WTC11 (cell line): ENCODE data around the gene SMC5. TPM values are rescaled to one million over a fixed set of nuclear protein-coding genes. Genes with fewer than 3 reads are reported as not detected.

Source experiments
- ATAC-seq: fragments of 200-7000 bp; cut with Tn5 transposase; 2 replicates; pipeline ENCODE4 v1.10.0; 2021; ENCODE audit warnings: mild to moderate bottlenecking, moderate library complexity
- CTCF ChIA-PET: fragments of 300-600 bp; sonication (Branson Sonifier 250); formaldehyde crosslinking; loops from one replicate; lab custom pipeline; 2021; ENCODE audit warnings: antibody characterized with exemption; lab: Charles Lee
- POLR2A ChIA-PET: fragments of 350-600 bp; sonication (Branson Sonifier 250); formaldehyde crosslinking; loops from one replicate; lab custom pipeline; 2021; ENCODE audit warnings: antibody characterized with exemption; lab: Charles Lee
- DNase-seq: peaks from one replicate; pipeline ENCODE4 v3.0.0; 2021; ENCODE audit warnings: low spot score
- H3K27ac Mint-ChIP-seq: 2 replicates; pipeline ENCODE4 v1.8.0; 2021; ENCODE audit warnings: mixed read lengths
- H3K27me3 Mint-ChIP-seq: 2 replicates; pipeline ENCODE4 v1.8.0; 2021; ENCODE audit warnings: low read depth, mild to moderate bottlenecking, moderate library complexity, mixed read lengths
- H3K36me3 Mint-ChIP-seq: 2 replicates; pipeline ENCODE4 v1.8.0; 2021; ENCODE audit warnings: mixed read lengths
- H3K4me1 Mint-ChIP-seq: 2 replicates; pipeline ENCODE4 v1.8.0; 2022; ENCODE audit warnings: mixed read lengths
- H3K4me3 Mint-ChIP-seq: 2 replicates; pipeline ENCODE4 v1.8.0; 2021; ENCODE audit warnings: mild to moderate bottlenecking, moderate library complexity, mixed read lengths
- H3K9me3 Mint-ChIP-seq: 2 replicates; pipeline ENCODE4 v1.8.0; 2021; ENCODE audit warnings: mixed read lengths
- AFF4 ChIP-seq: sonication (generic); formaldehyde crosslinking; IDR thresholded peaks from 2 replicates; pipeline ENCODE4 v1.8.1; 2023; ENCODE audit warnings: mild to moderate bottlenecking, missing genetic modification reagents, borderline replicate concordance
- ATF3 ChIP-seq: sonication (generic); formaldehyde crosslinking; conservative IDR thresholded peaks from 2 replicates; pipeline ENCODE4 v1.8.1; 2022; ENCODE audit warnings: mild to moderate bottlenecking, missing genetic modification reagents
- E2F5 ChIP-seq: sonication (generic); formaldehyde crosslinking; IDR thresholded peaks from 2 replicates; pipeline ENCODE4 v1.8.1; 2022; ENCODE audit warnings: mild to moderate bottlenecking, moderate library complexity, missing genetic modification reagents
- GABPB1 ChIP-seq: sonication (generic); formaldehyde crosslinking; IDR thresholded peaks from 2 replicates; pipeline ENCODE4 v1.8.1; 2023; ENCODE audit warnings: mild to moderate bottlenecking, missing genetic modification reagents
- HMGA2 ChIP-seq: fragments of 250-450 bp; sonication (Bioruptor Pico); IDR thresholded peaks from 2 replicates; pipeline ENCODE4 v1.4.0; 2021; ENCODE audit warnings: mild to moderate bottlenecking, moderate library complexity
- MXD4 ChIP-seq: fragments of 250-450 bp; sonication (Bioruptor Pico); IDR thresholded peaks from 2 replicates; pipeline ENCODE4 v1.8.0; 2021; ENCODE audit warnings: mild to moderate bottlenecking, moderate library complexity, borderline replicate concordance
- NFATC4 ChIP-seq: fragments of 250-450 bp; sonication (Bioruptor Pico); IDR thresholded peaks from 2 replicates; pipeline ENCODE4 v1.9.0; 2021; ENCODE audit warnings: mild to moderate bottlenecking
- PRRX2 ChIP-seq: fragments of 250-450 bp; sonication (Bioruptor Pico); IDR thresholded peaks from 2 replicates; pipeline ENCODE4 v1.8.0; 2021; ENCODE audit warnings: mild to moderate bottlenecking
- TCF7 ChIP-seq: sonication (generic); formaldehyde crosslinking; IDR thresholded peaks from 2 replicates; pipeline ENCODE4 v1.8.0; 2022; ENCODE audit warnings: mild to moderate bottlenecking, low read depth, missing genetic modification reagents, moderate library complexity
- ZNF416 ChIP-seq: fragments of 250-450 bp; sonication (Bioruptor Pico); IDR thresholded peaks from 2 replicates; pipeline ENCODE4 v1.9.0; 2021; ENCODE audit warnings: mild to moderate bottlenecking, inconsistent platforms
- total RNA-seq: library from RNA; stranded (reverse); gene quantifications from 3 replicates; pipeline ENCODE4 v1.2.3, GENCODE V29; 2021
- TF ChIP-seq, protein P1 (sequence below): fragments of 250-450 bp; sonication (Bioruptor Pico); conservative IDR thresholded peaks from 2 replicates; pipeline ENCODE4 v1.9.0; 2021; ENCODE audit warnings: mild to moderate bottlenecking
- TF ChIP-seq, protein P2 (sequence below): fragments of 250-450 bp; sonication (Bioruptor Pico); IDR thresholded peaks from 2 replicates; pipeline ENCODE4 v1.8.0; 2021; ENCODE audit warnings: mild to moderate bottlenecking
- TF ChIP-seq, protein P3 (sequence below): sonication (generic); formaldehyde crosslinking; IDR thresholded peaks from 2 replicates; pipeline ENCODE4 v1.8.1; 2022; ENCODE audit warnings: missing genetic modification reagents, borderline replicate concordance
- TF ChIP-seq, protein P4 (sequence below): sonication (generic); formaldehyde crosslinking; IDR thresholded peaks from 2 replicates; pipeline ENCODE4 v1.8.1; 2023; ENCODE audit warnings: mild to moderate bottlenecking, missing genetic modification reagents
- TF ChIP-seq, protein P5 (sequence below): sonication (generic); formaldehyde crosslinking; IDR thresholded peaks from 2 replicates; pipeline ENCODE4 v1.8.1; 2022; ENCODE audit warnings: mild to moderate bottlenecking, missing genetic modification reagents, moderate library complexity, borderline replicate concordance
- TF ChIP-seq, protein P6 (sequence below): sonication (generic); formaldehyde crosslinking; IDR thresholded peaks from 2 replicates; pipeline ENCODE4 v1.8.0; 2022; ENCODE audit warnings: mild to moderate bottlenecking, missing genetic modification reagents

Gene SMC5
- total RNA-seq, 1 experiment from 2014 or later = 20.2 TPM

DNA sequence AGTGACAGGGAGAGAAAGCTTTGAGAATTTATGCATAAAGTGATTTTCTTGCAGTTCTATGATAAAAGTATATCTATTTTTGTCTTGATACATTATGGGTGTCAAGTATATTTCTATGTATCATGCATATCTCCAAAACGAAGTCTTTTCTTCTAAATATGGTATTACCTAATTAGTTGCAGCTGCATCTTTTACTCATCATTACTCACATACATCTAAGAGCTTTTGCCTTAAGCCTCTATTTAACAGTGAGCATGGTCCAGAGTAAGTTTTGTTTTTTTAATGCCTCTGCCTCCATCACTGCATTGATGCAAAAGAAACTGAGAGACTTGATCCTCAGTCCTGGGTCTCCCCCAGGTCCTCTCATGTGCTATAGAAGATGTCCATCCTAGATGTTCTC is 40.0 kb upstream of the SMC5 start (continued):
- TF ChIP-seq, protein P1, sequence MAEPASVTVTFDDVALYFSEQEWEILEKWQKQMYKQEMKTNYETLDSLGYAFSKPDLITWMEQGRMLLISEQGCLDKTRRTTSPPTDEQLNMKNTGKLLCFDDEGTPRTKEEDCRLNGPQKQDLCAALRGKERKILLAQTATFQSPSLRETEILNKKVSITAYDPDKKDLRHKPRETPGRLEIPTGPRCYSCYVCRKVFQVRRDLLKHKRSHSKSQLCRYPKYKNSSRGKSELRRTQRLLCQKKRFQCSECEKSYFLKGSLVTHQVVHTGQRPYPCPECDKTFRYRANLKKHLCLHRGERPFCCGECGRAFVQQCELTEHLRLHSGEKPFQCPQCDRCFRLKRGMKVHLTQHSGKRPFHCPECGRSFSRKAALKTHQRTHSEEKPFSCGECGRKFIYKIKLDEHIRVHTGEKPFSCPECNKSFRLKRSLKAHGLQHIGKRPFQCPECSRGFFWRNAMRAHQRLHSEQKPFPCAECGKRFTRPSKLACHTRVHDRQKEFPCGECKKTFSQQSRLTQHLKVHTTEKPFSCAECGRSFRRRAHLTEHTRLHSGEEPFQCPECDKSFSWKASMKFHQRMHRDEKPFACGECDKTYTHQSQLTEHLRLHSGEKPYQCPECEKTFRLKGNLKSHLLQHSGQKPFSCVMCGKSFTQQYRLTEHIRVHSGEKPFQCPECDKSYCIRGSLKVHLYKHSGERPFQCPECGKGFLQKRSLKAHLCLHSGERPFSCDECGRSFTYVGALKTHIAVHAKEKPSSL (CRISPR knock-in tag) = no peak
- no peak for TF ChIP-seq ATF3 (CRISPR knock-in tag)
- TF ChIP-seq TCF7 = no peak
- no peak for TF ChIP-seq GABPB1
- TF ChIP-seq, protein P2, sequence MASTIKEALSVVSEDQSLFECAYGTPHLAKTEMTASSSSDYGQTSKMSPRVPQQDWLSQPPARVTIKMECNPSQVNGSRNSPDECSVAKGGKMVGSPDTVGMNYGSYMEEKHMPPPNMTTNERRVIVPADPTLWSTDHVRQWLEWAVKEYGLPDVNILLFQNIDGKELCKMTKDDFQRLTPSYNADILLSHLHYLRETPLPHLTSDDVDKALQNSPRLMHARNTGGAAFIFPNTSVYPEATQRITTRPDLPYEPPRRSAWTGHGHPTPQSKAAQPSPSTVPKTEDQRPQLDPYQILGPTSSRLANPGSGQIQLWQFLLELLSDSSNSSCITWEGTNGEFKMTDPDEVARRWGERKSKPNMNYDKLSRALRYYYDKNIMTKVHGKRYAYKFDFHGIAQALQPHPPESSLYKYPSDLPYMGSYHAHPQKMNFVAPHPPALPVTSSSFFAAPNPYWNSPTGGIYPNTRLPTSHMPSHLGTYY (CRISPR knock-in tag) = no peak
- no peak for TF ChIP-seq AFF4 (CRISPR knock-in tag)
- no peak for TF ChIP-seq MXD4 (CRISPR knock-in tag)
- TF ChIP-seq, protein P3, sequence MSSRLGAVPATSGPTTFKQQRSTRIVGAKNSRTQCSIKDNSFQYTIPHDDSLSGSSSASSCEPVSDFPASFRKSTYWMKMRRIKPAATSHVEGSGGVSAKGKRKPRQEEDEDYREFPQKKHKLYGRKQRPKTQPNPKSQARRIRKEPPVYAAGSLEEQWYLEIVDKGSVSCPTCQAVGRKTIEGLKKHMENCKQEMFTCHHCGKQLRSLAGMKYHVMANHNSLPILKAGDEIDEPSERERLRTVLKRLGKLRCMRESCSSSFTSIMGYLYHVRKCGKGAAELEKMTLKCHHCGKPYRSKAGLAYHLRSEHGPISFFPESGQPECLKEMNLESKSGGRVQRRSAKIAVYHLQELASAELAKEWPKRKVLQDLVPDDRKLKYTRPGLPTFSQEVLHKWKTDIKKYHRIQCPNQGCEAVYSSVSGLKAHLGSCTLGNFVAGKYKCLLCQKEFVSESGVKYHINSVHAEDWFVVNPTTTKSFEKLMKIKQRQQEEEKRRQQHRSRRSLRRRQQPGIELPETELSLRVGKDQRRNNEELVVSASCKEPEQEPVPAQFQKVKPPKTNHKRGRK = no peak

DNA sequence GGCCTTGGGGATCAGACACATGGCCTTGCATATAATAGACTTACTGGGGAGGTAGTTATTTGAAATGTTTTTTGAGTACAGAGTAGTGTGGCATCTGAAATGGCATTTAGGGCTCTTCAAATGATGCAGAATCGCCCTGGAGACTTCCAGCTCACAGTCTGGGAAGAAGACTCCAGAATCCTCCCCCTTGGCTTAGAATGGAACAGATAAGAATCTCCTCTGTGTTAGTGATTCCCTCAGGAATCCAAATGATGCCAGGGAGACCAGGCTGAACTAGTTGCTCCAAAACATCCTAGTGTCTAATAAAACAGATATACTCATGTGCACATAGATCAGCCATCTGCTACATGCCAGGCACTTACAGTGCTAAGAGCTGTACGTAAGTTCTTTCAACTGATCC is 38.6 kb upstream of the SMC5 start:
- Mint-ChIP-seq H3K27me3 (no peaks in the 10 kb centered on the region), H3K36me3 (no peaks in the 10 kb centered on the region), H3K9me3 (no peaks in the 10 kb centered on the region), H3K27ac (no peak overlapping the region), H3K4me1 (no peaks in the 10 kb centered on the region), H3K4me3 (no peak overlapping the region)
- TF ChIP-seq, protein P4, sequence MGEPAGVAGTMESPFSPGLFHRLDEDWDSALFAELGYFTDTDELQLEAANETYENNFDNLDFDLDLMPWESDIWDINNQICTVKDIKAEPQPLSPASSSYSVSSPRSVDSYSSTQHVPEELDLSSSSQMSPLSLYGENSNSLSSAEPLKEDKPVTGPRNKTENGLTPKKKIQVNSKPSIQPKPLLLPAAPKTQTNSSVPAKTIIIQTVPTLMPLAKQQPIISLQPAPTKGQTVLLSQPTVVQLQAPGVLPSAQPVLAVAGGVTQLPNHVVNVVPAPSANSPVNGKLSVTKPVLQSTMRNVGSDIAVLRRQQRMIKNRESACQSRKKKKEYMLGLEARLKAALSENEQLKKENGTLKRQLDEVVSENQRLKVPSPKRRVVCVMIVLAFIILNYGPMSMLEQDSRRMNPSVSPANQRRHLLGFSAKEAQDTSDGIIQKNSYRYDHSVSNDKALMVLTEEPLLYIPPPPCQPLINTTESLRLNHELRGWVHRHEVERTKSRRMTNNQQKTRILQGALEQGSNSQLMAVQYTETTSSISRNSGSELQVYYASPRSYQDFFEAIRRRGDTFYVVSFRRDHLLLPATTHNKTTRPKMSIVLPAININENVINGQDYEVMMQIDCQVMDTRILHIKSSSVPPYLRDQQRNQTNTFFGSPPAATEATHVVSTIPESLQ = no peak
- TF ChIP-seq NFATC4 (CRISPR knock-in tag) (no peak), PRRX2 (no peak), ZNF416 (no peak), HMGA2 (CRISPR knock-in tag) (no peak), E2F5 (CRISPR knock-in tag) (no peak)
- TF ChIP-seq, protein P3 = no peak
- TF ChIP-seq, protein P5, sequence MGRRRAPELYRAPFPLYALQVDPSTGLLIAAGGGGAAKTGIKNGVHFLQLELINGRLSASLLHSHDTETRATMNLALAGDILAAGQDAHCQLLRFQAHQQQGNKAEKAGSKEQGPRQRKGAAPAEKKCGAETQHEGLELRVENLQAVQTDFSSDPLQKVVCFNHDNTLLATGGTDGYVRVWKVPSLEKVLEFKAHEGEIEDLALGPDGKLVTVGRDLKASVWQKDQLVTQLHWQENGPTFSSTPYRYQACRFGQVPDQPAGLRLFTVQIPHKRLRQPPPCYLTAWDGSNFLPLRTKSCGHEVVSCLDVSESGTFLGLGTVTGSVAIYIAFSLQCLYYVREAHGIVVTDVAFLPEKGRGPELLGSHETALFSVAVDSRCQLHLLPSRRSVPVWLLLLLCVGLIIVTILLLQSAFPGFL = no peak
- TF ChIP-seq, protein P6, sequence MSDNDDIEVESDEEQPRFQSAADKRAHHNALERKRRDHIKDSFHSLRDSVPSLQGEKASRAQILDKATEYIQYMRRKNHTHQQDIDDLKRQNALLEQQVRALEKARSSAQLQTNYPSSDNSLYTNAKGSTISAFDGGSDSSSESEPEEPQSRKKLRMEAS (CRISPR knock-in tag) = no peak
- no peak for DNase-seq
- POLR2A ChIA-PET = no interaction called here
- no peak for ATAC-seq
- CTCF ChIA-PET = interaction anchor here (1.1 kb wide), 1 partner anchor 10 kb away, joined by 4 read pairs; no protein-coding TSS in a partner anchor
